Stimulated activated CD4-positive, alpha-beta T cell treated with anti-CD3 and anti-CD28 coated beads, TNF-alpha, amount 100 ng/mL, for 4 hours (primary cell): ENCODE measurements around the gene CDCA7.
"Not testable (repeated sequence)": the region's sequence is repeated elsewhere in the genome, so short reads cannot be mapped to it uniquely, and the experiment has no call there.

ENCODE experiments used
- DNase-seq, 3 experiments: peaks; one replicate each; pipeline ENCODE4 v3.0.0-alpha.2; 2020; ENCODE audit warnings: low read depth in 3 of 3

Gene CDCA7

GRCh38 chr2:173358616-173359015, 3.9 kb downstream of the CDCA7 start:
- DNase-seq: no peak

DNA sequence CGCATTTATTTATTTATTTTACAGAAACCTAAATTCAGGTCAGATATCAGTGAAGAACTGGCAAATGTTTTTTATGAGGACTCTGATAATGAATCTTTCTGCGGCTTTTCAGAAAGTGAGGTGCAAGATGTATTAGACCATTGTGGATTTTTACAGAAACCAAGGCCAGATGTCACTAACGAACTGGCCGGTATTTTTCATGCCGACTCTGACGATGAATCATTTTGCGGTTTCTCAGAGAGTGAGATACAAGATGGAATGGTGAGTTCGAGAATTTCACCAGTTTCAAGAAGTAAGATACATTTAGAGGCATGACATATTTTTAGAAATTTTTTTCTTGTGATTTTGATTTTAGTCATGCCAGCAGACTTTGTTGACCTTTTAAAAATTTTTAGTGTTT, 4.6 kb downstream of the CDCA7 start:
- no peak for DNase-seq

GRCh38 chr2:173370198-173370597, 15.5 kb downstream of the CDCA7 start:
- DNase-seq: no peak

DNA sequence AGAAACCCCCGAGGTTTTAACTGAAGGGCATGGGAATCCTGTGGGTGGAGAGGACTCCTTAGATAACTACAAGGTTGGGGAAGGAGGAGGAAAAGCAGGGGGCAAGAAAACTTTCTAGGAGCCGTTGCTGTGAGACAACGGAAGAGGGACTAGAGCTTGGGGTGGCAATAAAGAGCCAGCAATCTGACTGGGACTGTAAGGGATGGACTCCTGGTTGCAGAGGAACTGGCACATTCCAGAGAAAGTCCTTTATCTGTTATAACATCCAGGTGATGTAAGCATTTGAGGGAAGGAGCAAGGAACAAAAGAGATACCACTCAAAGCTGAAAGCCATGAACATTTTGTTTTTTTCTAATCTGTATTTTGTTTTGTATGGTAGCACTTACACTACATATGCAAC, 16.4 kb downstream of the CDCA7 start:
- no peak for DNase-seq

GRCh38 chr2:173373290-173373689, 18.6 kb downstream of the CDCA7 start:
- no peak for DNase-seq

DNA sequence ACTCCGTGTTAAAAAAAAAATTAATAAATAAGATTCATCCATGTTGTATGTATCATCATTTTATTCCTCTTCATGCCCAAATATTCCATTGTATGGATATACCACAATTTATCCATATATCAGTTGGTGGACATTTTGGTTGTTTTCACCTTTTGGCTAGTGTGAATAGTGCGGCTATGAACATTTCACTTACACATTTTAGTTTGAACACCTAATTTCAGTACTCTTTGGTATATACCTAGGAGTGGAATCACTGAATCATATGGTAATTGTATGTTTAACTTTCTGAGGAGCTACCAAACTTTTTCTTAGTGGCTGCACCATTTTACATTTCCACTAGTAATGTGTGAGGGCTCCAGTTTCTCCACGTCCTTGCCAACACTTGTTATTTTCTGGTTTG, 20.0 kb downstream of the CDCA7 start:
- no peak for DNase-seq

DNA sequence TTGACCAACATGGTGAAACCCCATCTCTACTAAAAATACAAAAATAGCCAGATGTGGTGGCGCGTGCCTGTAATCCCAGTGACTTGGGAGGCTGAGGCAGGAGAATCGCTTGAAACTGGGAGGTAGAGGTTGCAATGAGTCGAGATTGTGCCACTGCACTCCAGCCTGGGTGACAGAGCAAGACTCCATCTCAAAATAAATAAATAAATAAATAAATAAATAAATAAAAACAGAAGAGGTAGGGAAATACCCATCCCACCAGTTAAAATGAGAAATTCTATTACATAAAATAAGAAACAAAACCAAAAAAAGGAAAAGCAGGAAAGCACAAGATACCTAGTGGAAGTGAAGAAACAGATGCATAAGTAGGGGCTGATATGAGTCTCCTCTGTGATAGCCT, 30.9 kb downstream of the CDCA7 start:
- DNase-seq: not testable (repeated sequence)

DNA sequence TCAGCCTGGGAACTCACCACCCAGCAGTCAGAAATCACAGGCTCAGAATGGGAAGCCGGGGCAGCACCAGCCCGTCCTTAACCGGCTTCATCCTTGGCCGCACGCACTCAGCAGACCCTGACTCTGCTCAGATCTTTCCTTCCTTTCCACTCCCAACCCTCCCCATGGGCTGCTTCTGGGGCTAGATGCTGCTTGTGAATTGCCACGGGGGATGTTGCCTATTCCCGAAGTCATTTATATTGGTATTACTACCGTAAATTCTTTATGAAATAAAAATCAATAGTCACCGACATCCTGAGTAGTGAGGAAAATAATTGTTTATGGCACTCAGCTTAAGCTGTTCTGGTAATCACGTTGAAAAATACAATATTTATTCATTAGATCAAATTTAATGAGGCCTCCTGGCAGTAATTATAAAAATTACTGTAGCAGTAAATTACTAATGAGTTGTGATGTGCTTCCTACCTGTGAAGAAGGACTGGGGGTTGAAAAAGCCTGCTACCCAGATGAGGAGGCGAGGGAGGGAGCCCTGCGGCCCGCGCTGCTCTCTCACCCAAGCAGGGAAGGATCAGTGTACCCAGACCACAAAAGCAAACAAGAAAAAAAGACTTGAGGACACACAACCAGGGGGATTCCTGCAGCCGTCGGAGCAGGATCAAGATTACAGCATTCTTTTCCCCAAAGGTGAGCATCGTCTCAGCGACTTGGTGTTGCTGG, 31.5 kb downstream of the CDCA7 start:
- no peak for DNase-seq

- no peak for DNase-seq
Observed at GRCh38 chr2:173386738-173387065, 32.0 kb downstream of the CDCA7 start.

- DNase-seq: no peak
Observed at GRCh38 chr2:173387079-173387478, 32.4 kb downstream of the CDCA7 start.

DNA sequence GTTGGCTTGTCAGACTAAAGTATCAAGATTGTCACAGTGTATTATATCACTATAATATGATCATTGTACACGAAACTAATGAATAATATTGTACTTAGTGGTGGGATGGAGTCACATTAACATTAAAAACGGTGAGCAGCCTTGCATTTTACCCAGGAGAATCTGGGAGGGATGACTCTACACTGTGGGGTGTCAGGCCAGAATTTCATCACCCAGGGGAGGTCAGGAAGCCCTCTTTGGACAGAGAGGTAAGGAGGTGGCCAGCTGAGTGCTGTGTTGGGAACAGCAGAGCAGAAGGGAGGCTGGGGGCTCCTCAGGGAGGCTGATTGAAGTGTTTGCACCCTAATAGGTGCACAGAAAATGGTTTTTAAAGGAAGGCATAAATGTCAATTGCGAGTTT, 33.0 kb downstream of the CDCA7 start:
- no peak for DNase-seq

- DNase-seq: no peak
Observed at GRCh38 chr2:173388795-173389194, 34.1 kb downstream of the CDCA7 start.

DNA sequence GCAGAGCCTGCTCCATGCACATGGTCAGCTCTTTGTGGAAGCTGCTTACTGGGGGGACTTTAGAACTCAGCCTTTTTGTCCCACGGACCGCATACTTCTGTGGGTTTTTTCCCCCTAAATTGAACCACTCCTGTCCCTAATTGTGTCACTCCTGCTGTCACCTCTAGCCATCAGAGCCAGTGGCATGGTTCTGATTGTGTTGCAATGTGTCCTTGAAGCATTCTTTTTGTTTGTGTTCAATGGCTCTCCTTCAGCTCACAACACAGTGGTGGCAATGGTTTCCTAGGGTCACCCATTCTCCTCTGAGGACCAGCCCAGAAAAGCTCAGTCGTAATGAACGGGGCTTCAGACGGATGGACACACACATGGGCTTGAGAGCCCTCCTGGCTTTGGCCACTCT, 35.4 kb downstream of the CDCA7 start:
- DNase-seq: no peak

- DNase-seq: no peak
Observed at GRCh38 chr2:173392731-173393130, 38.1 kb downstream of the CDCA7 start.

DNA sequence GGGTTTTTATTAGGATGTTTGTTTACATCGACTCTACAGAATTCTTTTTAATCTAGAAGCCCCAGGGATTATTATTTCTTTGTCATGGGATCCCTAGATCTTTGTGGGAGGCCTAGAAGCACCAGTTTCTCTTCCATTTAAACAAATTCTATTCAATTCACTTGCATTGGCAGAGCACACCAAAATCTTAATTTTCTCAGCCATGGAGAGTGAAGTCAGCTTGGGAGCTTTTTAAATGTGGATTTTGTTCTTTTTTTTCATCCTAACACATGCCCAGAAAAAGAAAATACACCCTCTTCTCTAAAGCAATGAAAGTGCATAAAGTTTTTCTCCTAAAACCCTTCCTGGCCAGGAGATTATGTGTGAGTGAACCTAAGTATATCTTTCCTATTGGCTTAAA, 38.5 kb downstream of the CDCA7 start:
- no peak for DNase-seq

GRCh38 chr2:173393636-173394035, 39.0 kb downstream of the CDCA7 start:
- no peak for DNase-seq

DNA sequence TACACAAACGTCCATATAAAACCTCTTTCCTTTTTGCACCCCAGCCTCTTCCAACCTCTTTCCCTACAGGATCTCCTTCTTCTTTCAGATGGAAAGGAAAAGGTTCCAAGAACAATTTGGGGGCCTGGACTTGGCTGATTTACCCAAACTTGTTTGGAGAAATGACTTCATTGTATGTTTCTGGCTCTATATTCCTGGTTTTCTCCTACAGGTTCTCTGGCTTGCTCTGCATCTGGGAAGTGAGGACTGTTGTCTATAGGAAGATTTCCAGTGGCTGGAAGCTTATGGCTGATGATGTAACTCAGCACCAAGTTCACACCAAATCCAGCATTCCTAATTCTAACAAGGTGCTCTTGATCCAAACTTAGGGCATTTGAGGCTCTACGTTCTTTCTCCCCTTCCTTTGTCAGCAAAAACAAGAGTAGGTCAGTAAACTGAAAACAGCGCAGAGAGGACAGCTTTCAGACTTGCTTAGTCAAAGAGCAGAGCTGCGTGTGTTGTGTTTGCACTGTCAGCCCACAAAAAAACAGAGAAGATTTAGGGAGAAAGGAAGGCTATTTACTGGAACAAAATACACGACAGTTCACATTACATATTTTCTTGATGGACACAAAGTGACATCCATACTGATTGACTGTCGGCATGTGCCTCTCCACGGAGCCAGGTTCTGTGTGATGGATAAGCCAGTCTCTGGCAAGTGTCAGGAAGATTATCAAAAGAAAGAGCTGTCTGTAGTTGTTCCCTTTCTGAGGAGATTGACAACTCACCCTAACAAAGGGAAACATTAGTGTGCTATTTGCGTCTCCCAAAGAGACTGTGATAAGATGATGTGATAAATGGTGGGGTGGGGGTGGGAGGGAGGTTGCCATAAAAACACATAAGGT, 39.7 kb downstream of the CDCA7 start:
- no peak for DNase-seq

GRCh38 chr2:173395567-173396351, 41.1 kb downstream of the CDCA7 start:
- DNase-seq: no peak

DNA sequence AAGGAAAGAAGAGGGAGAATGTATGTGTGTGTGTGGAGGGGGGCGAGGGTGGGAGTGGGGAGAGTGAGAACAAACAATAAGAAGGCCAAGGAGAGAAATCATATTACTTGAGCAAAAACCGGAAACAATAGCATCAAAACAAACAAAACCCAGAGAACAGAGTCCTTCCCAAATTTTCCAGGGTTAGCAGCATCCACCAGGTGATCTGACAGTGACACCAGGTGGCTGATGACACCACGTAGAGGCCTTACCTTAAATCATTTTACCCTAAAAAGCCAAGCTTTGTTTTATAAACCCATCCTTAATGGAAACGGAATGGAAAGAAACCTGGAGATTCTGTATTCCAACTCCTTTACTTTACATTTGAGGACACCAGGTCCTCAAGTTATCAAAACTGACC, 42.9 kb downstream of the CDCA7 start:
- DNase-seq: no peak

DNA sequence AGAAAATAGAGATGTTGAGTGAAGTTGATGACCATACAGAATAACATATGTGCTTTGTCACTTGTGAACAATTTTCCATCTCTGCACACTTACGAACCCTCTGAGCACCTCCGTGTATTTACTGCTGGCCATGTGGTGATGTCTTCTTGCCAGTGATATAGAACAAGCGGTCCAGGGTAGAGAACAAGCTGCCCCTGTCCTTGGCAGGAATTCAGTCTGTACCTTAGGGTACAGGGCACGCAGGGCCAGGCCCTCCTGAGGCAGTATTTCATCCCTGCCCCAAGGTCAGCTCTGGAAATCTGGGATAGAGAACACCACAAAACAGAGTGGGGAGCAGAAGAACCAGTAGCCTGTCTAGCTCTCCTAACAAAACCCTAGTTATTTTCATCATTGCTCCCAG, 44.6 kb downstream of the CDCA7 start:
- no peak for DNase-seq

GRCh38 chr2:173400760-173401159, 46.1 kb downstream of the CDCA7 start:
- no peak for DNase-seq

DNA sequence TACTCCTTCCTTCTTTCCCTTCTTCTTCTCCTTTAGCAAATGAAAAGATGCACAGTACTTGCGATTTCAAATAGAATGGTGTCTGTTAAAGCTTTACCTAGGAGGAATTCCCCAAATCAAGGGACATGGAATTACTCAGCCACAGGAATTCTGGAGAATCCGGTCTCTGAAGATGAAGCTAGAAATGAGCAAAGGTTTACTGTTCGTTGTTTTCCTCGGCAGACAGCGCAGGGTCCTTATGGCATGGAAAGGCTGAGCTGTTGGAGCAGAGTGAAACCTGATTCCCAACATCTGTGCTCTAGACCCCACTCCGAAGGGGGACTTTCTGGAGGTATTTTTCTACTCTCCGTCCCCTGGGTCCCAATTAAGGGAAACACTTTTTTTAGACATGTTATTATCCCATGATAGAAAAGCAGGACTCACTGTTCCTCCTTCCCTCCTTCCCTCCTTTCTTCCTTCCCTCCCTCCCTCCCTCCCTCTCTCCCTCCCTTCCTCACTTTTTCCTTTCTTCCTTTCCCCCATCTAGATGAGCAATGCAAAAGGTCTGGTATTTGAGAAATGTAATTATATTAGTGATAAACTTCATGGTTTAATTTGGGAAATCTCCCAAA, 47.1 kb downstream of the CDCA7 start:
- DNase-seq: no peak
